HL-60 (cell line): ENCODE data around the gene TLE7.

Experiments used
- GABPA ChIP-seq: IDR thresholded peaks from 2 replicates; pipeline ENCODE4 v1.6.1; 2012; ENCODE audit warnings: low read depth
- POLR2AphosphoS5 ChIP-seq: IDR thresholded peaks from 2 replicates; pipeline ENCODE4 v1.6.1; 2012; ENCODE audit warnings: low read depth
- REST ChIP-seq: IDR thresholded peaks from 2 replicates; pipeline ENCODE4 v1.6.1; 2012; ENCODE audit warnings: low read depth; ENCODE audit not compliant: insufficient replicate concordance
- SPI1 ChIP-seq: IDR thresholded peaks from 2 replicates; pipeline ENCODE4 v1.6.1; 2012; ENCODE audit warnings: low read depth, mild to moderate bottlenecking, borderline replicate concordance
- TF ChIP-seq, protein P1 (sequence below): IDR thresholded peaks from one replicate; pipeline ENCODE4 v1.5.1; 2011; ENCODE audit warnings: low read length, control low read depth, inconsistent platforms; ENCODE audit not compliant: insufficient read depth

DNA sequence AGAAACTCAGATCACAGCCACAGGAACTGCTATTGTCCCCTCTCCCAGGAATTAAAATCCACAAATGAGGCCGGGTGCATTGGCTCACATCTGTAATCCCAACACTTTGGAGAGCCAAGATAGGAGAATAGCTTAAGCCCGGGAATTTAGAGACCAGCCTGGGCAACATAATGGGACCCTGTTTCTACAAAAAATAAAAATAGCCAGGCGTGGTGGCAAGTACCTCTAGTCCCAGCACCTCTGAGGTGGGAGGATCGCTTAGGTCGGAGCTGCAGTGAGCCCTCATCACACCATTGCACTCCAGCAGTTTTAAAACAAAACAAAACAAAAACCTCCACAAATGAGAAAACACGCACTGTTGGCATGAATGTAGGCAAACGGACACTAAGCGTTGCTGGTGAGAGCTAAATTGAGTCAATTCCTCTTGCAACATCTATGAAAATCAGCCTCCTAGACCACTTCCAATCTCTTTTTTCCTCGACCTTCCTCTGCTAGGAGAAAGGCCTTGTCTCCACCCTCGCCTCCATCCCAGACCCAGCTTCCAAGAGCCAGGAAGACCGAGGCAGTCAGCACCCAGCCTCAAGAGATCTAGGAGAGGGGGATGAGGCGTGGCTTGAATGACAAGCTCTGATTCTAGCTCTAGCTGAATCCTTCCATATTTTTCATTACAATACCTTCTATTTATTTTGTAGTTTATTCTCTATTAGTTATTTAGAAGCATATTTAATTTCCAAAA is 14.8 kb downstream of the TLE7 start:
- TF ChIP-seq POLR2AphosphoS5, result no peak
- TF ChIP-seq, protein P1, sequence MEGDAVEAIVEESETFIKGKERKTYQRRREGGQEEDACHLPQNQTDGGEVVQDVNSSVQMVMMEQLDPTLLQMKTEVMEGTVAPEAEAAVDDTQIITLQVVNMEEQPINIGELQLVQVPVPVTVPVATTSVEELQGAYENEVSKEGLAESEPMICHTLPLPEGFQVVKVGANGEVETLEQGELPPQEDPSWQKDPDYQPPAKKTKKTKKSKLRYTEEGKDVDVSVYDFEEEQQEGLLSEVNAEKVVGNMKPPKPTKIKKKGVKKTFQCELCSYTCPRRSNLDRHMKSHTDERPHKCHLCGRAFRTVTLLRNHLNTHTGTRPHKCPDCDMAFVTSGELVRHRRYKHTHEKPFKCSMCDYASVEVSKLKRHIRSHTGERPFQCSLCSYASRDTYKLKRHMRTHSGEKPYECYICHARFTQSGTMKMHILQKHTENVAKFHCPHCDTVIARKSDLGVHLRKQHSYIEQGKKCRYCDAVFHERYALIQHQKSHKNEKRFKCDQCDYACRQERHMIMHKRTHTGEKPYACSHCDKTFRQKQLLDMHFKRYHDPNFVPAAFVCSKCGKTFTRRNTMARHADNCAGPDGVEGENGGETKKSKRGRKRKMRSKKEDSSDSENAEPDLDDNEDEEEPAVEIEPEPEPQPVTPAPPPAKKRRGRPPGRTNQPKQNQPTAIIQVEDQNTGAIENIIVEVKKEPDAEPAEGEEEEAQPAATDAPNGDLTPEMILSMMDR, result no peak
- TF ChIP-seq SPI1, result no peak
- no peak for TF ChIP-seq REST
- no peak for TF ChIP-seq GABPA
